Left ventricle myocardium superior (tissue), 1 donor: ENCODE results near the gene ZCCHC7. TPM values are rescaled to one million over a fixed set of nuclear protein-coding genes. Genes with fewer than 3 reads are reported as not detected.
"Not testable (repeated sequence)": the region's sequence is repeated elsewhere in the genome, so short reads cannot be mapped to it uniquely, and the experiment has no call there.

Experiments used
- ATAC-seq: fragments of 200-7000 bp; cut with Tn5 transposase; one replicate; pipeline ENCODE4 v1.9.1; 2020; ENCODE audit warnings: mild to moderate bottlenecking, moderate library complexity
- DNase-seq: peaks from one replicate; pipeline ENCODE4 v3.0.0-alpha.2; 2020
- intact Hi-C: fragments of 100-400 bp; cut with micrococcal nuclease; formaldehyde crosslinking; loops from one replicate; pipeline ENCODE4 v1.11.0; 2022
- long read RNA-seq: library from polyadenylated mRNA; unstranded; transcript quantifications from one replicate; pipeline ENCODE4 v2.0.0, GENCODE V29; 2021
- total RNA-seq: library from RNA; stranded (reverse); fragmentation: NEBNext Ultra II Directional; extraction: Animal tissue kit (Norgen Biotek cat#: 25700); gene quantifications from one replicate; pipeline ENCODE4 v1.2.1, GENCODE V29; 2021
- donor health status: DM: no; HTN: yes; CAD: no; lungs with severe emphysema.

The ZCCHC7 gene
- 9.0 TPM for total RNA-seq
- long read RNA-seq, partial matches to known transcripts: 2 of 10 reads
- long read RNA-seq, other reads (novel, unspliced or antisense): 5 of 10 reads

GRCh38 chr9:37119907-37120842, at the start of gene ZCCHC7:
TSS of gene ZCCHC7 (plus strand) at chr9:37120574.
- DNase-seq: peak; percentile 97
- intact Hi-C loops: no loop called here
- ATAC-seq: peak; percentile 100

GRCh38 chr9:37074790-37075189, 45.6 kb upstream of the ZCCHC7 start:
- ATAC-seq, intact Hi-C loops, DNase-seq: not testable (repeated sequence)

DNA sequence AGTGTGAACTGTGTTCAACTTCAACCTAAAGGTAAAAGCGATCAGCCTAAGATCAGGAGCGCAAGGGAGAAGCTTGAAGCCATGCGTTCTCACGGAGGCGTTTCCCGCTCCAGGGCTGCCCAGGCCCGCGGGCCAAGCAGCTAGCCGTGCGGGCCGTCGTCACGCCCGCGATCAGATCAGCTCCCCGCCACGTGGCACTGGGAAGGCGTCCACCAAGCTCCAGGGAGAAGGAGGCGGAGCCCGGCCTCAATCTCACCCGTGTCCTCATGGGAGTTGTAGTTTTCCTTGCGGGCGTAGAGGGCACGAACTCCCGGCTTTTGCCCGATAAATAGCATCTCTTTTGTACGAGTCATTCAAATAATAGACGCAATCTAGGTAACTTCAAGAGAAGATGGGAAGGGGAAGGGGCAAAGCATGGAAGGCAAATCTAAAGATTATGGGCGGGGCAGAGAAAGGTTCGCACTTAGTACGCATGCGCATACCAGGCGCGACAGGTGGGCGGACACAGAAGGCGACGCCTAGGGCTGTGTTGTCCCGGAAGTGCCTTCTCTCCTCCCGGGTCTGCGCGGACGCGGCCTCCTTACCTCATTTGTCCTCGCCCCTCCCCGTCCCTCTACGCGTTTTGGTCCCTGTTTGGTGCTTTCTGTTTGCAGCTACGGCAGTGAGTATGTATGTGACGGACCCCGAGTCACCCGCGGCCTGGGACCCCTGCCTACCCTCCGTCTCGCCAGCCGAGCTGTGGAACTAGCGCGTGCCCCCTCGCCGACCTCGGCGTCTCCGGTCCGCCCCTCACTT, 40.8 kb upstream of the ZCCHC7 start:
- peak; percentile 94 for DNase-seq
- intact Hi-C loops: no loop called here
- ATAC-seq: peak; percentile 99

GRCh38 chr9:37080165-37080628, 40.2 kb upstream of the ZCCHC7 start:
- peak; percentile 54 for DNase-seq
- peak; percentile 61 for ATAC-seq
- intact Hi-C loops: not testable (repeated sequence)

GRCh38 chr9:37081507-37081906, 38.9 kb upstream of the ZCCHC7 start:
- ATAC-seq, DNase-seq, intact Hi-C loops: not testable (repeated sequence)

DNA sequence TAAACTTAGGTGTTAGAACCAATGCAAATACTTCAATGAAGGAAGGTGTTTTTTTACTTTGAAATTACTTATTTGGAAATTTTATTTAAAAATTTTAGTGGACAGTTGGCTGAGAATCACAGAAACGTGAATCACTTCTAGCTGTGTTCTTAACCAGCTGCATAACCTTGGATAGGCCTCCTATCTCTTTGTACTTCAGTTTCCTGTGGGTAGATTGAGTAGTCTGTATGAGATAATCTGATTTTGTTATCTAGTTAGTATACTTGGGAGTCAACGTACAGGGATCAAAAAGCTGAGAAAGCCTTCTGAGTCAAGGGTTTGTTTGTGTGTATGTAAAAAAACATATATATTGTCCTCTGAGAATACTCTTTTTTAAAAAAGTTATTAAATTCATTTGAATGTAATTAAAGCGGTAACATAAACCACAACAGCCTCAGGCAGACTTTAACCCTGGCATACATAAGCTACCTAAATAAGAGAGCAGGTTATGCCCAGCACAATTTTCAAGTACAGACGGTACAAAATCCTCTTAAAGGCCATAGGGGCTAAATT, 38.1 kb upstream of the ZCCHC7 start:
- ATAC-seq (no peak), DNase-seq (no peak)
- intact Hi-C loops: no loop called here

GRCh38 chr9:37083654-37084053, 36.7 kb upstream of the ZCCHC7 start:
- no peak for ATAC-seq
- intact Hi-C loops: no loop called here

GRCh38 chr9:37085233-37085632, 35.1 kb upstream of the ZCCHC7 start:
- ATAC-seq: no peak
- DNase-seq: no peak
- intact Hi-C loops: no loop called here

More at GRCh38 chr9:37083654-37084053, 36.7 kb upstream of the ZCCHC7 start:
- no peak for DNase-seq

GRCh38 chr9:37092714-37093295, 27.6 kb upstream of the ZCCHC7 start:
- DNase-seq, intact Hi-C loops, ATAC-seq: not testable (repeated sequence)

DNA sequence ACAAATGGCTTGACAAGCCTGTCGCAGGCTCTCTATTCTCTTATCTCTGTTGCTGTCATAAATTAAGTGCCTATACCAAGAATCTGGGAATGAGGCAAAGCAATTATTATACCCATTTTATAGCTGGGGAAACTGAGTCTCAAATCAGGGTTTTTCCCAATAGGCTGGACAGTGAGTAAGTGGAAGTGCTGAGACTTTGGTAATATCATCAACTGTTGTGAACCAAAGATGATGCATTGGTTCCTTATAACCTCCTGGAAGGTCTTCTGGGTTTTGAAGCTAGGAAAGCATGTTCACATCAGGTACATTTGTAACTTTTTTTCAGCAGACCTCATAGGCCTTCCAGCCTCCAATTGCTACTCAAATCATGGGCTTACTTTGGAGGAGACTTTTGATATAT, 25.6 kb upstream of the ZCCHC7 start:
- DNase-seq (no peak), ATAC-seq (no peak)
- intact Hi-C loops: no loop called here

- DNase-seq: no peak
- intact Hi-C loops: no loop called here
These were observed 23.7 kb upstream of the ZCCHC7 start for GRCh38 chr9:37096628-37097027.

DNA sequence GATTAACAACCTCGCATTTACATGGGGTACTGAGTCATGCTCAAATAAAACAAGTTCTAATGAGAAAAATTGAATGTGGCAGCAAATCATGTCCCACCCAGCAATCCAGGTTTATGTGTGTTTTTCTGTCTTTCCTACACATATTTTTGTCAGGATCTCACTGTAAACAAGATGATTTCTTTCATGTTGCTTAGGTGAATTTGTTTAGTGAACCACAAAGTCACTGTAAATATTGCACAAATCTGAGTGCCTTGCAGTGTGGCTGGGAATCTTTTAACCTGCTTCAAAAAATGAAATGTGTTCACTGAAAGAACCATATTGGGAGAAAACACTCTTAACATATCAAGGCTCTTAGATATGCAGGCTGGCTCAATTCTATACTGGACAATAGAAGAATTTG, 23.1 kb upstream of the ZCCHC7 start:
- intact Hi-C loops: no loop called here
- no peak for ATAC-seq
- no peak for DNase-seq

More at GRCh38 chr9:37096628-37097027, 23.7 kb upstream of the ZCCHC7 start:
- no peak for ATAC-seq

DNA sequence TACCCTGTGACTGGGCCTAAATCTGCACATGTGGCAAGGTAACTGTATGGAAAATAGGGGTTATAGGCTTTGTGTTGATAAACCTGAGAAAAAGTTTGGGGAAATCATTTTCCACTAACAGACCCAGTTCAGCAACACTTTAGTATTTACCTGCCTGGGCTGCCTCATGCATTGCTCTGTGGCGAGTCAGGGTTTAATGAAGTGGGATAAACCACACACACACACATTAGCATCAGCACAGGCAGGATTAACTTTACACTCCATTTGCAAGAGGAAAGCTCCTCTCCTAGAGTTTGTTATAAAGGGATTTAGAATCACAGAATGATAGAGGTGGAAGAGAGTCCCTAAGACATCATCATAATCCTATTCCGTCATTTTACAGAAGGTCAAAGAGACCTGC, 20.0 kb upstream of the ZCCHC7 start:
- DNase-seq (no peak), ATAC-seq (no peak)
- intact Hi-C loops: no loop called here

- DNase-seq (no peak), ATAC-seq (no peak)
- intact Hi-C loops: no loop called here
These were observed 19.6 kb upstream of the ZCCHC7 start for GRCh38 chr9:37100741-37101140.

DNA sequence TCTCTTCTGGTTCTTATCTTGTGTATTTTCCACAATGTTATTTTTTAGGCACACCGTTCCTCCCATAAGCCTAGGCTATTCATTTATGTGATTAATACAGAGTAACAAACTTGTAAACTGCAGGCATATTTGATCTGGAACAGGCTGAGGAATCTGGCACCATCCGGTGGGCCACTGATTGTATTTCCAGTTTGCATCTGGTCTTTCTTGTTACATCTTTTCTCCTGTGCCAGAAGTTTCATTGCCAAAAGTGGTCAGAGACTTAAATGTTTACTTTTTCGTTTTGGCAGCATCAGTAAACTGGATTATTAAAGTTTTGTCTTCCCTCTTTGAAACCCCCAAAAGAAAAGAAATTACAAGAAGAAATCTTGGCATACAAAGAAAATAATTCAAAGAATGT, 17.9 kb upstream of the ZCCHC7 start:
- intact Hi-C loops: no loop called here
- ATAC-seq (no peak), DNase-seq (no peak)

- intact Hi-C loops: no loop called here
- ATAC-seq: no peak
- no peak for DNase-seq
These were observed 16.0 kb upstream of the ZCCHC7 start for GRCh38 chr9:37104183-37104889.

- intact Hi-C loops: no loop called here
- no peak for DNase-seq
- ATAC-seq: no peak
These were observed 15.1 kb upstream of the ZCCHC7 start for GRCh38 chr9:37105234-37105633.

GRCh38 chr9:37107701-37108100, 12.7 kb upstream of the ZCCHC7 start:
- intact Hi-C loops: no loop called here
- no peak for ATAC-seq
- no peak for DNase-seq
